ENCODE data around the gene BRICD5.

The BRICD5 gene

DNA sequence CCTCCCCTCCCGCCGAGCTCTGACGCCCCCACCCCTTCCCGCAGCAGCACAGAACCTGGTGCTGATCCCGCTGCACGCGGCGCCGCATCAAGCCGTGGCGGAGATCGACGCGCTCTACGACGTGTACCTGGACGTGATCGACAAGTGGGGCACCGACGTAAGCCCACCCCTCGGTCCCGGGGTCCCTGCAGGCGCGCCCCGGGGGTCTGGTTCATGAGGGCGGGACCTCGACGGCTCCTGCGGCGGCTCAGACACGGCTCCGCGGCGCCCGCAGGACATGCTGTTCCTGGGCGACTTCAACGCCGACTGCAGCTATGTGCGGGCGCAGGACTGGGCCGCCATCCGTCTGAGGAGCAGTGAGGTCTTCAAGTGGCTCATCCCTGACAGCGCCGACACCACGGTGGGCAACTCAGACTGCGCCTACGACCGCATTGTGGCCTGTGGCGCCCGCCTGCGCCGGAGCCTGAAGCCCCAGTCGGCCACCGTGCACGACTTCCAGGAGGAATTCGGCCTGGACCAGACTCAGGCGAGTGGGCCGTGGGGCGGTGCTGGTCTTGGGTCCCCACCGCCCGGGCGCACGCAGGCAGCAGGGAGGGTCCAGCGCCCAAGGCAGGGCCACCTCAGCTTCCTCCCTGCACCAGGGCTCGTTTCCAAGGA, 27.0 kb upstream of the BRICD5 start:
- DNase-seq (ENCODE audit: low read depth), result no peak

DNA sequence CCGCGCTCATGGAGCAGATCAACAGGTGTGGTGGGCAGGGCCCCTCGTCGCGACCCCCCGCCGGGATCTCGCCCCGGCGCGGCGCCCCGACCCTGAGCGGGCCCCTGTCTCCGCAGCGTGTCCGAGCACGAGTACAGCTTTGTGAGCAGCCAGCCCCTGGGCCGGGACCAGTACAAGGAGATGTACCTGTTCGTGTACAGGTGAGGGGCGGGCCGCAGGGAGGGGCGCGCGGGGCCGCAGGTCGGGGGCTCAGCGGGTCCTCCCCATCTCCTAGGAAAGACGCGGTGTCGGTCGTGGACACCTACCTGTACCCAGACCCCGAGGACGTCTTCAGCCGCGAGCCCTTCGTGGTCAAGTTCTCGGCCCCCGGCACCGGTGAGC, 26.4 kb upstream of the BRICD5 start:
- DNase-seq (ENCODE audit: low read depth), result no peak

DNA sequence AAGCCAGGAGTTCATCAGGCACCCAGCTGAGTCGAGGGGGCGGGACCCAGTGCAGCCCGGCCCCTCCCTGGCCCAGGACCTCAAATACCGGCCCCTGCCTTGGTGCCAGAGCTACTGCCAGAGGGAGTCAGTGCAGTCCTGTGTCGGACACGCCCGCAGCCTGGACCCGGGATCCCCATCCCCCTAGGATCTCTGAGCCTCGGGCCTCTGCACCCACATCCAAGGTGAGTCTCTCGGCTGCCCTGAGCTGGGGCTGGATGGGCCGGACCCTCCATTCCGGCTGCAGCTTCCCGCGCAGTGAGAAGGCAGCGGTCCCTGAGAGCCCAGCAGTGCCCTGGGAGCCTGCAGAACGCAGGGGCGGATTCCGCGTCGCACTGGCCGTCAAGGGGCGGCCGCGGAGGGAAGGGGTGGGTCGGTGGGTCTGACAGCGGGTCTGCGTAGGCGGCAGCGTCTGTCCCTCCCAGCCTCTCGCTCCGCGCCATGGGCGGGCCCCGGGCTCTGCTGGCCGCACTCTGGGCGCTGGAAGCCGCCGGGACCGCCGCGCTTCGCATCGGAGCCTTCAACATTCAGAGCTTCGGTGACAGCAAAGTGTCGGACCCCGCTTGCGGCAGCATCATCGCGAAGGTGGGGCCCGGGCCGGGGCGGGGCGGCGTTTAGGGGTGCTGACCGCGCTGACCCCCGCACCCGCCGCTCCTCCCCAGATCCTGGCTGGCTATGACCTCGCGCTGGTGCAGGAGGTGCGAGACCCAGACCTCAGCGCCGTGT, 25.9 kb upstream of the BRICD5 start, which contains the start of gene DNASE1L2:
Gene DNASE1L2, plus strand, starts transcription at position 108 of the 765 bp plus-strand sequence. Its CDS starts 373 bp downstream, at position 481.
- DNase-seq (ENCODE audit: low read depth), result no peak

DNA sequence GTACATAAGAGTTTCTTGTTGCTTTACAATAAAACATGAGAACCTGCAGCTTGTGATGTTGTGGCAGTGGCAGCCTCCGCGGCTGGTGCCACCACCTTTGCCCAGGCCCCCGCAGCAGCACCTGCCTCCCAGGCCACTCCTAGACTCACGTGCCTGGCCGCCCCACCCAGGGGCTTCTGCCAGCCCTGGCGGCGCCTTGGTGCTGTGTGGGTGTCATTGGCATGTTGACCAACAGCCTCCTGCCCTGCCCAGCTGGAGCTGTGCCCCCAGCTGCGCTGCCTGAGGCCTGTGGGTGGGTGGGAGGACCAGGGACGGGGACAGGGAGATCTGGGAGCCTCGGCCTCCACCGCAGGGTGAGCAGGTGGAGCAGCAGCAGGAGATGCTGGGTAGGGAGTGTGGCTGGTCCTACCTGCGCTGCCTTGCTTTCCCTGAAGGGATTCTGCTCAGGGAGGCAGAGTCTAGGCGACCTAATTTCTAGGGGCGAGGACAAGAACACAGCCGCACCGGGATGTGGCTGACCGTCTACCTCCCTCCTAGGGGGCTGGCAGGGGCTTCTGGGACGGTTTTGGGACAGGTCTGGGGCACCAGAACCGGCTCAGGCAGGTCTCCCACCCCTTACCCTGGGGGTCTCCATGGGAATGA, 25.2 kb upstream of the BRICD5 start:
- DNase-seq (ENCODE audit: low read depth), result no peak

DNA sequence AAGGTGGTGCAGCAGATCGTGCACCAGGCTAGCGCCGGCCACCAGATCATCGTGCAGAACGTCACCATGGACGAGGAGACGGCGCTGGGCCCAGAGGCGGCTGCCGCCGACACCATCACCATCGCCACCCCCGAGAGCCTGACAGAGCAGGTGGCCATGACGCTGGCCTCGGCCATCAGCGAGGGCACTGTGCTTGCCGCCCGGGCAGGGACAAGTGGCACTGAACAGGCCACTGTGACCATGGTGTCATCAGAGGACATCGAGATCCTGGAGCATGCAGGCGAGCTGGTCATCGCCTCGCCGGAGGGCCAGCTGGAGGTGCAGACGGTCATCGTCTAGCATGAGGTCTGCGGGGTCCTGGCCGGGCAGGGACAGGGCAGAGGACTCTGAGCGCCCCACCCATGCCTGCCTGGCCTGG, 24.6 kb upstream of the BRICD5 start:
- DNase-seq (ENCODE audit: low read depth), result no peak

DNA sequence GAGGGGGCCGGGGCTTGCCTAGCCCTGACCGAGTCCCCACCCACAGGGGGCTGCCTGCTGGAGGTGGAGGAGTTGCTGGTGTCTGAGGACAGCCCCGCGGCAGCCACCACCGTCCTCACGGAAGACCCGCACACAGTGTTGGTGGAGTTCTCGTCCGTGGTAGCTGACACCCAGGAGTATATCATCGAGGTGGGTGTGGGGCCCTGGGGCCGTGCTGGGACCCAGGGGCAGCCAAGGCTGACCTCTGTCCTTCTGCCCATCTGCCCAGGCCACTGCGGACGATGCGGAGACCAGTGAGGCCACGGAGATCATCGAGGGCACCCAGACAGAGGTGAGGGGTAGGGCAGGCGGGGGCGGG, 24.1 kb upstream of the BRICD5 start:
- no peak for DNase-seq (ENCODE audit: low read depth)

DNA sequence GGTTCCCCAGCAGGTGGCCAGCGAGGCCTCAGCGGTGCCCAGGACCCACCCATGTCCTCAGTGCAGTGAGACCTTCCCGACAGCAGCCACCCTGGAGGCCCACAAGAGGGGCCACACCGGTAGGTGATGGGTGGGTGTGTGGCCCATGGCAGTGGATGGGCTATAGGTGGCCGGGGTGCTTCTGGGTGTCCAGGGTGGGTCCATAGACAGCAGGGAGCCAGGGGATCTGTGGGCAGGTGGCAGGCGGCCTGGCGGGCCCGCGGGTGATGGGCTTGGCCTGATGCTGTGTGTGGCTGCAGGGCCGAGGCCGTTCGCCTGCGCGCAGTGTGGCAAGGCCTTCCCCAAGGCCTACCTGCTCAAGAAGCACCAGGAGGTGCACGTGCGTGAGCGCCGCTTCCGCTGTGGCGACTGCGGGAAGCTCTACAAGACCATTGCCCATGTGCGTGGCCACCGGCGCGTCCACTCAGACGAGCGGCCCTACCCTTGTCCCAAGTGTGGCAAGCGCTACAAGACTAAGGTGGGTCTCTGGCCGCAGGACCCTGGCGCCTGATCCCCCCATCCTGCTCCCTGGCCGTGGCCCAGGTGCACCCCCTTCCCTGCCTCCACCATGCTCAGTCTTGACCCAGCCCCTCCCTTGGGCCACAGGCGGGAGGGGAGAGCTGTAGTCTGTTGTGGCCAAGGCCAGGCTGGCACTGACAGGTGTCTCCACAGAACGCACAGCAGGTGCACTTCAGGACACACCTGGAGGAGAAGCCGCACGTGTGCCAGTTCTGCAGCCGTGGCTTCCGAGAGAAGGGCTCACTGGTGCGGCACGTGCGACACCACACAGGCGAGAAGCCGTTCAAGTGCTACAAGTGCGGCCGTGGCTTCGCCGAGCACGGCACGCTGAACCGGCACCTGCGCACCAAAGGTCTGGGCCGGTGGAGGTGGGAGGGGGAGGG, 23.5 kb upstream of the BRICD5 start:
- no peak for DNase-seq (ENCODE audit: low read depth)

DNA sequence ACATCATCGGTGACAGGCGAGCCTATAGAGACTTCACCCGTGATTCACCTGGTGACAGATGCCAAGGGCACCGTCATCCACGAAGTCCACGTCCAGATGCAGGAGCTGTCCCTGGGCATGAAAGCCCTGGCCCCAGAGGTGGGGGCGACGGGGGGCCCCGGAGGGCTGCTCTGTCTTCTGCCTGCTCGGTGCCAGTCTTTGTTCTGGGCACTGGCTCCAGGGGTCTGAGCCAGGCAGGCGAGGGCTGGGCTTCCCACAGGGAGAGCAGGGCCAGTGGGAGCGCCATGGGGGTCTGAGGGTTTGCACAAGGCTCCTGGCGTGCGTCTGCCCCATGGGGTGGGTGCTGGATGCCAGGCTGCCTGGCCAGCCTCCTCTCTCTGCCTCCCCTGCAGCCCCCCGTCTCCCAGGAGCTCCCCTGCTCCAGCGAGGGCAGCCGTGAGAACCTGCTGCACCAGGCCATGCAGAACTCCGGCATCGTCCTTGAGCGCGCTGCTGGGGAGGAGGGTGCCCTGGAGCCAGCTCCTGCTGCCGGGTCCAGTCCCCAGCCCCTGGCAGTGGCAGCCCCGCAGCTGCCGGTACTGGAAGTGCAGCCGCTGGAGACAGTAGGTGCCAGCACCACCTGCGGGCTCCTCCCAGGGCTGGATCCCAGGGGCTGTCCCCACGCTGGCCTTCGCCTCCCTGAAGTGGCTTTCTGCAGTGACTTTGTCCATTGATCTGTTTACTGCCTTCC, 22.5 kb upstream of the BRICD5 start:
- DNase-seq (ENCODE audit: low read depth), result no peak

DNA sequence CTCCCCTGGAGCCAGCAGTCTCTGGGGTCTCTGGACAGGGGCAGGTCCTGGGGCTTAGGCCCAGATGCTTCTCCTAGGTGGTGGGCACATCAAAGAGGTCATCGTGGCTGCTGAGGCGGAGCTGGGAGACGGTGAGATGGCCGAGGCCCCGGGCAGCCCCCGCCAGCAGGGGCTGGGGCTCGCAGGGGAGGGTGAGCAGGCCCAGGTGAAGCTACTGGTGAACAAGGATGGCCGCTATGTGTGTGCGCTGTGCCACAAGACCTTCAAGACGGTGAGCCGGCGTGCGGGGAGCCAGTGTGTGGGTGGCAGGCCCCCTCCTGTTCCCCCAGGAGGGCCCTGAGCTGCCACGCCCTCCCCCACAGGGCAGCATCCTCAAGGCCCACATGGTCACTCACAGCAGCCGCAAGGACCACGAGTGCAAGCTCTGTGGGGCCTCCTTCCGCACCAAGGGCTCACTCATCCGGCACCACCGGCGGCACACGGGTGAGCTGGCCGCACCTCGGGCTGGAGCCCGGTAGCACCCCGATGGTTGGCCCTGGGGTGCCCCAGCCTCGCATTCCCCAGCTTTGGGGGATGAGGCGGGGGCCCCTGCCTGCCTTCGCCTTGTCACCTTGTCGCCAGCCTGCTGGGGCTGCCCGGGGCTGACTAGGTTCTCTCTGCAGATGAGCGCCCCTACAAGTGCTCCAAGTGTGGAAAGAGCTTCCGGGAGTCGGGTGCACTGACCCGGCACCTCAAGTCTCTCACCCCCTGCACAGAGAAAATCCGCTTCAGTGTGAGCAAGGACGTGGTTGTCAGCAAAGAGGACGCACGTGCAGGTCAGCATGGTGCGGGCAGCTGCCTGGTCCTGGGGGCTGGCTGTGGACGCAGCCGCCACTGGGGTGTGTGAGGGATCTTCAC, 21.7 kb upstream of the BRICD5 start:
- DNase-seq (ENCODE audit: low read depth), result no peak

DNA sequence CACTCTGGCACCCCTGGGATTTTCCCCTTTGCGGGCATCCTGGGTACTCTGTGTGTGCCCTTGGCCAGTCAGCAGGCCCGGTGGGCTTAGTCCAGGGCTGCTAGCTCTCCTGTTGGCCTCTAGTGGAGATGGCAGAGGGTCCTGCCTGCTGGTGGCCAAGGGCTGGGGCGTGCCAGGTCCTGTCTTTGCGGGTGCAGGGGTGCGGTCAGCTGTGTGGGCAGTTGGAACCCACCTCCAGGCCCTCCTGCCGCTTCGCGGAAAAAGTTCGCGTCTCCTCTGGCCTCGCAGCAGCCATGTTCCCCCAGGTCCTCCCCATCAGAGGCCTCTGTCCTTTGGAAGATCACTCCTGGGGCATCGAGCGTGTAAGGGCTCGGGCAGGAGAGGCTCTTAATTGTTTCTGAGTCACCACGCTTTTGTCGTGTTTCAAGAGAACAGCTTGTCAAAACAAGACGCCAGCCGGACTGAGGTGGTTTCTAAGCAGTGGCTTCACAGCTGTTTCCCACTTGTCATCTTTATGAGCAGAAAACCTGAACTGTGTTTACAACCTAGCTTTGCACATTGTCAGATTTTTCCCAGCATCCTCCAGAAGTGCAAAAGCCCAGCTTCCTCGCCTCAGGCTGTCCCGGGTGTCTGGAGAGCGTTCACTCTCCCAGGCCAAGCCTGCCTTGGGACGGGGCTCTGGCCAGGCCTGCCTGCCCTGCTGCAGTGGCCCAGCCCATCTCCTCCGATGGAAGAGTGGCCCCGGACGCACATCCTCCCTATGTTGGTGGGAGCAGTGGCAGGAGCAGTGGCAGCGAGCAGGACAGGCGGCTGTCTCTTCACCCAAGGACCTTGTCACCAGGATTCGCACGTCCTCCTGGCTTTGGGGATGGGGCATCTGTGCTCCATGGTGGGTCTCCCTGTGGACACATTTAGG, 20.6 kb upstream of the BRICD5 start:
- peak; percentile 27 for DNase-seq (ENCODE audit: low read depth)

DNA sequence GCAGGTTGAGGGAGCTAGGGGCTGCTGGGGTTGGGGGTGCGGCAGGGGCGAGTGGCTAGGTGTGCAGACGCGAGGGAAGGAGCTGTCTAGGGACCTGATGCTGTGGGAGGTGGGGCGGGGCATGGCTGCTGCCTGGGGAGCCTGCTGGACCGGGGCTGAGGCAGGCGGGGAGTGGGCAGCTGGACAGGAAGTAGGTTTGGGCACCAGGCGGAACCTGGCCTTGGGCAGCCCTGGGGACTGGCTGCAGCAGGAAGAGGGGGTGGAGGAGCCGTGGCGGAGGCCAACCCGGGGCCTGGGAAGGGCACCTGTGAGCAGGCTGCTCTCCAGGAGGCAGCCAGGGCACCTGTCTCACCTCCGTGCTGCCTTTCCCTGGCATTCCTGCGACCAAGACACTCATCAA, 19.7 kb upstream of the BRICD5 start:
- no peak for DNase-seq (ENCODE audit: low read depth)

DNA sequence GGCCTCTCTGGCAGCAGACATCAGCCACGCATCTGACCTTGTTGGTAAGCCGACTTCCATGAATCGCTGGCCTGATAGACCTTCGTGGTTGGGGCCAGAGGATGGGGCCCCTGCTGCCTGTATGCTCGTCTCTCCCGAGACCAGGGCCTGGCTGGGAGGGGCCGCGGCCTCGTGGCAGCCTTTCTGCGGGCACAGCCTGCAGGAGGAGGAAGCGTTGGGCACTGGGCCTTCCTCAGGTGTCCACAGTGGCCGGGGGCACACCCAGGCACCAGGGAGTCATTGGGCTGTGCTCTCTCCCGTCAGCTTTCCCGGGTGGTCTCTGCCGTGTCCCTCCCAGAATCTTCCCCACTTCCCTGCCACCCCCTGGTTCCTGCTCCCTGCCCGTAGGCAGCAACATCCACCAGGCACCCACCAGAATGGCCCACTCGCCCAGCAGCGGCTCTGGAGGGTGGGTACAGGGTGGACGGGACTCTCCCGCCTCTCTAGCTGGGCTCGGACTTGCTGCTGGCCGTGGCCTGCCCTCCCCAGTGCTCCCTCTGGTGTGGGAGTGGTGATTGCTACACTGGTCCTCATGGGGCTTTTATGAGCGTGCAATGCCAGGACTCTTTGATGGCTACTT, 19.1 kb upstream of the BRICD5 start:
- no peak for DNase-seq (ENCODE audit: low read depth)

DNA sequence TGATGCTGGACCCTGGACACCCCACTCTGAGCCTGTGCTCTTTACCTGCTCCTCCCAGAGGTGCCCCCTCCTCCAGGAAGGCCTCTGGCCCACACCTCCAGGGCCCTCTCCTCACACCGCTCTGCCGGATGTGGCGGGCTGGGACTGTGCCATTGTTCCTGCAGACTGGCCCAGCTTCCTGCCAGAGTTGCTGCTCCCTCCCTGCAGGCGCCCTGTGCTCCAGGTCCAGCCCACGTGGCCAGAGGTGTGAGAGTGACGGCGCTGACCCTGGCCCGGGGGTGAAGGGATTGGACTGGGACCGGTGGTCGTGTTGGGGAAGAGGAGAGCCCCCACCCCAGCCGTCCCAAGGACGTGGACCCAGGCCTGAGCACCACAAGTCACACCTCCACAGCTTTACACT, 18.4 kb upstream of the BRICD5 start:
- no peak for DNase-seq (ENCODE audit: low read depth)

DNA sequence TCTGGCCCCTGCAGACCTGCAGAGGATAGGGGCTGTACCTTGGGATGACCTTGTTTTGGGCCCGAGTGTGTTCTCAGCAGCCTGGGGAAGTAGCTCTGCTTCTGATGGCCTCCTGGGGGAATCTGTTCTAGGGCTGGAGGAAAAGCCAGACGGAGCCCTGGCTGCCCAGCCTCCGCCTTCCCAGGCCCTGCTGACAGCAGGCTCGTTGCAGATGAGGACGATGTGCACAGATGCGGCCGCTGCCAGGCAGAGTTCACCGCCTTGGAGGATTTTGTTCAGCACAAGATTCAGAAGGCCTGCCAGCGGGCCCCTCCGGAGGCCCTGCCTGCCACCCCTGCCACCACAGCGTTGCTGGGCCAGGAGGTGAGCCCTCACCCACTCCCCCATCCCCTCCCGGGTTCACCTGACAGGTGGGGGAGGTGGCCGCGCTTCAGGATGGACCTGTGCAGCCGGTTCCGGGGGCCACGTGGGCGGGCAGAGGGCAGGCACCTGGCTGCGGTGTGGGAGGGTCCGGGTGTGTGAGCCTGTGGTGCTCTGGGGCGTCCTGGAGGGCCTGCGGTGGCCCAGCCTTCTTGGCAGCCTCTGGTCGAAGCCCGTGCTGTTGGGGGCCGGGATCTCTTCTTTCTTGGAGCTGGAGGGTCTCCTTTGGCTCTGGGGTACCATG, 17.6 kb upstream of the BRICD5 start:
- DNase-seq (ENCODE audit: low read depth), result no peak

DNA sequence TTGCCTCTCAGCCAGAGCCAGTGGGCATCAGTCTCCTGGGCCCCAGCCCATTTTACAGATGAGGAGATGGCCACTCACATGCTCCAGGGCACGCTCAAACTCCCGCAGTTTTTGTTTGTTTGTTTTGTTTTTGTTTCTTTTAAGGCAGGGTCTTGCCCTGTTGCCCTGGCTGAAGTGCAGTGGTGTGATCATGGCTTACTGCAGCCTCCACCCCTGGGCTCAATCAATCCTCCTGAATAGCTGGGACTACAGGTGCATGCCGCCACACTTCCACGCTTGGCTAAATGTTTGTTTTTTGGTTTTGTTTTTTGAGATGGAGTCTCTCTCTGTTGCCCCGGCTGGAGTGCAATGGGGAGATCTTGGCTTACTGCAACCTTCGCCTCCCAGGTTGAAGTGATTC, 16.3 kb upstream of the BRICD5 start:
- DNase-seq (ENCODE audit: low read depth), result no peak

DNA sequence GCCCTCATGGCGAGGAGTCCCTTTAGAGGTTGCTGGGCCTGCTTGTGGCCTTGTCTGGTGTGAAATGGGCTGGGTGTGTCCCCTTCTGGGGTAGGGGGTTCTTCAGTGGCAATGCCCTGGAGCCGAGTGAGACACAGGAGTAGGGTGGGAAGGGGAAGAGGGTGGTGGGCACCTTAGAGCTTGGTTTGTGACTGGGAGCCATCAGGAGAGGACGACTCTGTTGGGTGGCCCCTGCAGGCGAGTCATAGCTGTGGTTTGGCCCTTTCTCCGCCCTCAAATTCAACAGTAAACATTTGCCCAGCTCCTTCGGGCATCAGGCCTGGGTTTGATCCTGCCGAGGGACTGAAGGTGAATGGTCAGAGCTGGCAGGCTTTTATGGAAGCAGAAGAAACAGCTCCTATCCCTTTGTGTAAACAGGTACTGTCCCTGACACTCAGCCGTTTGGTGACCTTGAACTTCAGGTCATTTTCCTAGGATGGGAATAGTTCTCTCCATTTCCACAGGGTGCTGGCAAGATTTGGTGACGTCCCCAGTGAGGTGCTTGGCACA, 15.7 kb upstream of the BRICD5 start:
- DNase-seq (ENCODE audit: low read depth), result no peak

DNA sequence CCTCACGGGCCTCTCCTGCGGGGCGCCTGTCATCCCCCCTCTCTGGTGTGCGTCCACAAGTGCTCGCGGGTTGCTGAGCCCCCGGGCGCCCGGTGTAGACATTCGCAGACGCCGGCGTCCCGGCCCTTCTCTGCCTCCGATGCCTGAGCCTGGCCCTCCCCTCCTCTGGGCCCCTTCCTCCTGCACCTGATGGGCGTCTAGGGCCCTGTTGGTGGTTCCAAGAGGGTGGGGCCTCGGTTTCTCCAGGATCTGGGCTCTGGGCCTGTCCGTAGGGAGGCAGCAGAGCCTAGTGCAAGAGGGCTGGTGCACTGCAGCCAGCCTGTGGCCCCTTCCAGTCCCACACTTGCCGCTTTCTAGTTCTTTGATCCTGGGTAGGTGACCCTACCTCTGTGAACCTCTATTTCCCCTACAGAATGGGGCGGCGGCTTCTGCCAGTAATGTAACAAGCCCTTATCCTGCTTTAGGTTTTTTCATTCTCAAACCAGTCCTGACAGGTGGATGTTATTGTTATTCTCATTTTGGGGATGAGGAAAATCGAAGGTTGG, 13.4 kb upstream of the BRICD5 start:
- no peak for DNase-seq (ENCODE audit: low read depth)
